Renal pelvis (tissue), 4 donors: ENCODE results near the gene CACNA1E. TPM values are rescaled to one million over a fixed set of nuclear protein-coding genes. Genes with fewer than 3 reads are reported as not detected.
"Not testable (repeated sequence)": the region's sequence is repeated elsewhere in the genome, so short reads cannot be mapped to it uniquely, and the experiment has no call there.

Experiments
- DNase-seq: peaks from one replicate; pipeline ENCODE4 v3.0.0-alpha.2; 2013
- polyA plus RNA-seq, 3 donors: library from polyadenylated mRNA; unstranded; fragments of 120-200 nt; gene quantifications; one replicate each; pipeline ENCODE4 v1.2.1, GENCODE V29; 2013; ENCODE audit not compliant: insufficient read length in 3 of 3

CACNA1E gene
- polyA plus RNA-seq, 3 donors: 0.53 to 0.76 (median 0.66) TPM

GRCh38 chr1:181807251-181807650 lies 323.9 kb downstream of the CACNA1E start:
- no peak for DNase-seq

DNA sequence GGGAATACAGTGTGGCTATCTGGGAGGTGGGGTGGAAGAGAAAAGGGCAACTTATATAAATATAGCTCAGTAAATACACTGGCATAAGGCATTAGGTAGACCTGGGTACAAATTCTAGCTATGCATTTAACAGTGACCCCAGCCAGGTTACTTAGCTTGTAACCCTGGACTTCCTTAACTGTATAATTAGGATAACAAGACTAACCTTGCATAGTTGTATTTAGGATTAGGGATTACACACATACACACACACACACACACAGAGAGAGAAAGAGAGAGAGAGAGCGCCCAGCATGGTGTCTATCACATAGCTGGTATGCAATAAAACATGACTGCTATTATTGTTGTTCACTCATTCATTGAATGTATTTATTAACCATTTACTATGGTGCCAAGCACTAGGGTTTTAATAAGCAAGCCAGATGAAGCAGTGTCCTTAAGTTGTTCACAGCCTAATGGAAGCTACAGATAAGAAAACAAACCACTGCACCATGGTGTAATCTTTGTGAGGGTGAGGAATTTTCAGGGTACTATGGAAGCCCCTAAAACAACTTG lies 326.8 kb downstream of the CACNA1E start:
- no peak for DNase-seq

- DNase-seq: no peak
Measured at GRCh38 chr1:181812208-181812607, 328.9 kb downstream of the CACNA1E start.

- DNase-seq: no peak
Measured at GRCh38 chr1:181813266-181813665, 329.9 kb downstream of the CACNA1E start.

DNA sequence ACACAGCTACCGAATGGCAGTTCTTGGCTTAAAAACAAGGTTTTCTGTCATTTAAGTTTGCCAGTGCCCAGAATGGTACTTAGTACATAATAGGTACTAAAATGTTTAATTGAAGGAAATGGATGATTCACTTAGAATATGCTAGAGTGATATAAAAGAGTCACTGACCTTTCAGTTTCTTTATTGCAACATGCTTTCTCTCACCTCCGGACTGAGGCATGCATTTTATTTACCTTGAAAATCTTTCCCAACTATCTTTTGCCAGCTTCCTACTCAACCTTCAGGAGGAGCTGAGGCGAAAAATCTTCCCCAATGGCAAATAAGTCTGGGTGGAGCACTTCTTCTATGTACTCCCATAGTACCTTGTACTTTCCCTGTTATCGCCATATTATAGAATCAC lies 333.3 kb downstream of the CACNA1E start:
- no peak for DNase-seq

GRCh38 chr1:181817091-181817490 lies 333.8 kb downstream of the CACNA1E start:
- no peak for DNase-seq

DNA sequence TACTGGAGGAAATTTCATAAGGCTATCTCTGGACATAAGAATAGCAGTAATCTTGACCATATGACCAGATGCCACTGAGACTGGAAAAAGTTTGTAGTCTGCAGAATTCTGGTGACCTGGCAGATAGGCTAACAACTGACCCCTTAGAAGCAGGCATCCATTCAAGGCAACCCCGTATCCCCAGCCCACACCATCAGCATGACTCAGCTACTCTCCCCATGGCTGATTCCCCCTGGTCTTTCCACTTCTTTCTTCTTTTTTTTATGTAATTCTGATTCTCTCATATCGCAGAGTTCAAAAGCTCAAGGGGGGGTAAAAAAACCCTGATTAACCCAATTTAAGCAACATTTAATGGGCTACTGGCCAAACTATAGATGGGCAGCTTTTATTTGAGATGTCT lies 335.1 kb downstream of the CACNA1E start:
- DNase-seq: no peak

- no peak for DNase-seq
Measured at GRCh38 chr1:181818943-181819342, 335.6 kb downstream of the CACNA1E start.

DNA sequence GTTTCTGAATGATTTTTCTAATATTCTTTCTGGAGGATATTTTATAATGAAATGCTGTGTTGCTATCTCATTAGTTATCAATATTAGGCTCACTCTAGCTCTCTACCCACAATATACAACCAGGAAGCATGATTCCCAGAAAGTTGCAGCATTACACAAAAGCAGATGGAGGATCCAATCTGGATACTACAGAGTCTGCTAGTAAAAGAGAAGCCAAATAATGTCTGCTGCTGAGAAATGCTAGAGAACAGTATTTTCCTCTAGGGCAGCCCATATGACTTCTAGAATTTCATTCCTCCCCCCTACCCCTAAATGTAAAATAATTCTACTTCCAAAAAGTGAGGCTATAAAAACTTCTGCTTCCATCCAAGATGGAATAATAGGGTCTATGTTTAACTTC lies 338.4 kb downstream of the CACNA1E start:
- no peak for DNase-seq

DNA sequence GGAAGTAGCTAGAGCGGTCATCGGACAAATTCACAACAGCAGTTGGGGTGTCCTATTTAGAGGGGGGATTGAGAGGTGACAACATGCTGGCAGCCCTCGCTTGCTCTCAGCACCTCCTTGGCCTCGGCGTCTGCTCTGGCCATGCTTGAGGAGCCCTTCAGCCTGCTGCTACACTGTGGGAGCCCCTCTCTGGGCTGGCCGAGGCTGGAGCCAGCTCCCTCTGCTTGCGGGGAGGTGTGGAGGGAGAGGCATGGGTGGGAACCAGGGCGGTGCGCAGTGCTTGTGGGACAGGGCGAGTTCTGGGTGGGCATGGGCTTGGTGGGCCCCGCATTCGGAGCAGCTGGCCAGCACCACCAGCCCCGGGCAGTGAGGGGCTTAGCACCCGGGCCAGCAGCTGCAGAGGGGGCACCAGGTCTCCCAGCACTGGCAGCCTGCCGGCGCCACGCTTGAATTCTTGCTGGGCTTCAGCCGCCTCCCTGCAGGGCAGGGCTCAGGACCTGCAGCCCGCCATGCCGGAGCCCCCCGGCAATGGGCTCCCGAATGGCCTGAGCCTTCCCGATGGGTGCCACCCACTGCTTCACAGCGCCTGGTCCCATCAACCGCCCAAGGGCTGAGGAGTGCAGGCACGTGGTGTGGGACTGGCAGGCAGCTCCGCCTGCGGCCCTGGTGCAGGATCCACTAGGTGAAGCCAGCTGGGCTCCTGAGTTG lies 349.0 kb downstream of the CACNA1E start:
- not testable (repeated sequence) for DNase-seq

- DNase-seq: no peak
Measured at GRCh38 chr1:181846001-181846645, 362.8 kb downstream of the CACNA1E start.

- DNase-seq: no peak
Measured at GRCh38 chr1:181846681-181847080, 363.4 kb downstream of the CACNA1E start.

GRCh38 chr1:181849071-181849470 lies 365.8 kb downstream of the CACNA1E start:
- no peak for DNase-seq

GRCh38 chr1:181854212-181854611 lies 370.9 kb downstream of the CACNA1E start:
- not testable (repeated sequence) for DNase-seq

DNA sequence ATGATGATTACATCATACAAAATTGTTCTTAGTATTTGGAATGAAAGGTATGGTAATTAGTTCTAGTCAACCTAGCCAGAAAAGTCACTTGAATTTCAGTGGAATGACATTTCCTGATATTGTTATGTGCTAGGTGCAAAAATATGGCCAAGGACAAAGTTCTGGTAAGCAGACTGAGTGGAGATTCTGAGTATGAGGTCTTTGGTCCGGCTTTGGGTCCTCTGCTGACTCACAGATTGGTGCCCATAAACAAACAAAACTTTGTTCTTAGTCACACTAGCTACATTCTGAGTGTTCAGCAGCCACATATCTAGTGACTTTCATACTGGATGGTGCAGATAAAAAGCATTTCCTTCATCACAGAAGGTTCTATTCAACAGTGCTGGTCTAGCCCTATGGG lies 372.1 kb downstream of the CACNA1E start:
- DNase-seq: no peak
